Measurements from ENCODE around the gene RARB. TPM values are rescaled to one million over a fixed set of nuclear protein-coding genes. Genes with fewer than 3 reads are reported as not detected.

Gene RARB
- total and polyA plus RNA-seq, 2 of the 13 experiments (the other 11 are each of a cell fraction or from before 2014, with no cell fraction given): 0.16 TPM; not detected in 1

- intact Hi-C loops (cut with micrococcal nuclease; ENCODE audit: unreplicated experiment) (no loop called here), in situ Hi-C loops (cut with HindIII; ENCODE audit: extremely low pct_ligation_motif_present, low pct_unique_long_range_greater_than_20kb) (no loop called here)
- Histone ChIP-seq H3K36me3 (replicated peaks in 1 of 2; ENCODE audit: control insufficient read depth in 1 of 2, insufficient read depth in 2 of 2, low read length in 2 of 2) (no peaks in the 10 kb centered on the region), H3K79me2 (ENCODE audit: insufficient read depth, low read length) (no peaks in the 10 kb centered on the region), H3K9ac (ENCODE audit: insufficient read depth, low read depth, low read length) (no peak overlapping the region), H3K4me1 (ENCODE audit: insufficient read depth, low read length) (no peaks in the 10 kb centered on the region), H3K27me3 (ENCODE audit: control insufficient read depth in 1 of 2, insufficient read depth in 2 of 2, low read length in 2 of 2) (no peaks in the 10 kb centered on the region), H3K27ac (ENCODE audit: extremely low read length, insufficient read depth, low read length) (no peak overlapping the region), H4K20me1 (ENCODE audit: insufficient read depth, low read length) (no peaks in the 10 kb centered on the region), H2AFZ (ENCODE audit: low read length) (no peak overlapping the region), H3K4me3 (replicated peaks in 1 of 3; ENCODE audit: insufficient read depth in 1 of 3, low read depth in 2 of 3, low read length in 3 of 3) (no peak overlapping the region), H3K9me3 (ENCODE audit: low read length) (no peaks in the 10 kb centered on the region), H3K4me2 (ENCODE audit: low read depth, low read length) (no peak overlapping the region)
- ChIA-PET CTCF (ENCODE audit: low intra/inter-chr PET ratio, low total read pairs) (no interaction called here), POLR2A (no interaction called here)
- ATAC-seq: no peak
- no peak for DNase-seq (ENCODE audit: low spot score)
- WGBS (ENCODE audit: low lambda C conversion rate): 7% methylated on average over 2 of the region's 2 CpGs
- no peak for FAIRE-seq
- no TSS peak for BruUV-seq (replicated peaks)
- TF ChIP-seq MXD3 (CRISPR knock-in tag; IDR thresholded peaks at IDR 0.05) (no peak), ZNF572 (CRISPR knock-in tag; IDR thresholded peaks at IDR 0.05) (no peak), GMEB1 (CRISPR knock-in tag; IDR thresholded peaks at IDR 0.05; ENCODE audit: borderline replicate concordance) (no peak), NR3C1 (CRISPR knock-in tag; IDR thresholded peaks at IDR 0.05) (no peak), ZNF780A (CRISPR knock-in tag; IDR thresholded peaks at IDR 0.05) (no peak), ZNF18 (CRISPR knock-in tag; IDR thresholded peaks at IDR 0.05; ENCODE audit: insufficient replicate concordance) (no peak), ZNF121 (CRISPR knock-in tag; IDR thresholded peaks at IDR 0.05) (no peak), BRF2 (CRISPR knock-in tag; IDR thresholded peaks at IDR 0.05) (no peak), JUND (CRISPR knock-in tag; IDR thresholded peaks at IDR 0.05) (no peak), ZBTB3 (CRISPR knock-in tag; IDR thresholded peaks at IDR 0.05; ENCODE audit: borderline replicate concordance, low read depth) (no peak)
Measured at GRCh38 chr3:25555695-25556437, 127.8 kb downstream of the RARB start.

Data from HepG2 (cell line).